ENCODE measurements around the gene EDA2R.

EDA2R gene

GRCh38 chrX:66638591-66639500 is at the start of gene EDA2R:
TSS of gene EDA2R (minus strand) at chrX:66639078. CDS start at chrX:66616020, 23,058 bp downstream.
- no peak for DNase-seq (ENCODE audit: low read depth)

- DNase-seq (ENCODE audit: low read depth), result no peak
Observed at GRCh38 chrX:66684196-66684595, 45.3 kb upstream of the EDA2R start.

- DNase-seq (ENCODE audit: low read depth), result no peak
Observed at GRCh38 chrX:66680451-66680850, 41.6 kb upstream of the EDA2R start.

- DNase-seq (ENCODE audit: low read depth), result no peak
Observed at GRCh38 chrX:66677430-66677829, 38.6 kb upstream of the EDA2R start.

GRCh38 chrX:66676990-66677389 is 38.1 kb upstream of the EDA2R start:
- DNase-seq (ENCODE audit: low read depth), result no peak

- no peak for DNase-seq (ENCODE audit: low read depth)
Observed at GRCh38 chrX:66676413-66676812, 37.5 kb upstream of the EDA2R start.

GRCh38 chrX:66675541-66675940 is 36.7 kb upstream of the EDA2R start:
- DNase-seq (ENCODE audit: low read depth), result no peak

- no peak for DNase-seq (ENCODE audit: low read depth)
Observed at GRCh38 chrX:66674506-66674905, 35.6 kb upstream of the EDA2R start.

GRCh38 chrX:66672106-66672505 is 33.2 kb upstream of the EDA2R start:
- no peak for DNase-seq (ENCODE audit: low read depth)

GRCh38 chrX:66654411-66654810 is 15.5 kb upstream of the EDA2R start:
- DNase-seq (ENCODE audit: low read depth), result no peak

- DNase-seq (ENCODE audit: low read depth), result no peak
Observed at GRCh38 chrX:66635360-66635759, 3.5 kb downstream of the EDA2R start.

- no peak for DNase-seq (ENCODE audit: low read depth)
Observed at GRCh38 chrX:66634272-66634671, 4.6 kb downstream of the EDA2R start.

- DNase-seq (ENCODE audit: low read depth), result no peak
Observed at GRCh38 chrX:66633541-66633940, 5.3 kb downstream of the EDA2R start.

- DNase-seq (ENCODE audit: low read depth), result no peak
Observed at GRCh38 chrX:66632981-66633380, 5.9 kb downstream of the EDA2R start.

GRCh38 chrX:66632473-66632872 is 6.4 kb downstream of the EDA2R start:
- no peak for DNase-seq (ENCODE audit: low read depth)

GRCh38 chrX:66625525-66625924 is 13.4 kb downstream of the EDA2R start:
- DNase-seq (ENCODE audit: low read depth), result no peak

- DNase-seq (ENCODE audit: low read depth), result no peak
Observed at GRCh38 chrX:66622209-66622608, 16.7 kb downstream of the EDA2R start.

GRCh38 chrX:66616944-66617343 is 21.9 kb downstream of the EDA2R start:
- DNase-seq (ENCODE audit: low read depth), result no peak

GRCh38 chrX:66602381-66602938 is 36.4 kb downstream of the EDA2R start:
- DNase-seq (ENCODE audit: low read depth), result no peak

- DNase-seq (ENCODE audit: low read depth), result no peak
Observed at GRCh38 chrX:66601522-66601921, 37.4 kb downstream of the EDA2R start.

- DNase-seq (ENCODE audit: low read depth), result no peak
Observed at GRCh38 chrX:66579219-66579618, 59.7 kb downstream of the EDA2R start.

- DNase-seq (ENCODE audit: low read depth), result no peak
Observed at GRCh38 chrX:66553973-66554372, 84.9 kb downstream of the EDA2R start.

- DNase-seq (ENCODE audit: low read depth), result no peak
Observed at GRCh38 chrX:66547847-66548369, 91.0 kb downstream of the EDA2R start.

Data from activated gamma-delta T cell treated with anti-CD3 and anti-CD28 coated beads, Interleukin-2, amount 50 U/mL, for 16 hours (primary cell).